Measurements from ENCODE around the gene CDK8.

DNA sequence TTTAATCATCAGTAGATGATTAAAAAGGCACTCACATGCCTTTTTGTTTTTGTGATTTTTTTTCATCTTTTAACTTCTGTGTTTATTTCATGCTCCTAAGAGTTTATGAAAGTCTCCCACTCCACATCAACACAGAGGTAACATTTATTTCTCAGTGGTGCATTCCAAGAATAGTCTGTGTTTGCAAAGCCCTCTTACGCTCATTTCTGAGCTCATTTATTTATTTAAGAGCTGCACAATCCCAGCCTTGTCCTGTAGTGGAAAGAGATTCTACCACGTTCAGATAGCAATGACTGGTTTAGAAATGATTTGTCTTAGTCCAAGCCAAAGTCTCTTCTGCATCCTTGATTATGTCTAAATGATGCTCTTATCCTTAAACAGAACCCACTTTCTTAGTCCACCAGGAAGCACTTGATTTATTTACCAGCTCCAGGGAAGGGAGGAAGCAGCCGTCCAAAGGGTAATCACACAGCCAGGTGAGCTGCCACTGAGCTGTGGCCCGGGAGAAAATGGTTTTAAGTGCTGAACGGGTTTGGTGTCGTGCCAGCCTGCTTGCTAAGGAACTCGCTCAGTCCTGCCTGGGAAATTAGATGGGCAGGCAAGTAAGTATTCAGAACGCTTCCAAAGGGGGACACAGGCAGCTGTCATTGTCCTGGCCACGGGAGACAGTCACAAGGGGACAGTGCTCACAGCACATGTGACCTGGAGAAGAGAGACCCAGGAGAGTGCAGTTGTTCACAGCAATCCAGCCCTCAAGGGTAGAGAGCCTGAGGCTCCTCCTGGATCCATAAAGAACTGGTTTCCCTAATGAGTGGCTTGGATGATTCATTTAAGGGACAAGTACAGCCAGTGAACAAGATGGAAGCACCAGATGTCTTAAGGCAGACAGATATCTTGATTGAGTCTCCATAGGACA is 171.8 kb downstream of the CDK8 start:
- TF ChIP-seq CTCF (IDR thresholded peaks at IDR 0.05; ENCODE audit: insufficient read depth, low read length, poor library complexity, severe bottlenecking): no peak
- no peak for TF ChIP-seq EZH2phosphoT487 (conservative IDR thresholded peaks at IDR 0.05; ENCODE audit: low read length)
